B cell (primary cell): ENCODE measurements around the gene TAF1C.

Source experiments
- CTCF ChIP-seq: fragments of 200-600 bp; IDR thresholded peaks from one replicate; pipeline ENCODE4 v1.8.0; 2022; ENCODE audit warnings: antibody characterized with exemption, mild to moderate bottlenecking
- EZH2 ChIP-seq: IDR thresholded peaks from 2 replicates; pipeline ENCODE4 v1.6.1; 2012; ENCODE audit warnings: borderline replicate concordance, low read depth, mild to moderate bottlenecking, moderate library complexity, low read length; ENCODE audit not compliant: insufficient read depth, poor library complexity, severe bottlenecking

DNA sequence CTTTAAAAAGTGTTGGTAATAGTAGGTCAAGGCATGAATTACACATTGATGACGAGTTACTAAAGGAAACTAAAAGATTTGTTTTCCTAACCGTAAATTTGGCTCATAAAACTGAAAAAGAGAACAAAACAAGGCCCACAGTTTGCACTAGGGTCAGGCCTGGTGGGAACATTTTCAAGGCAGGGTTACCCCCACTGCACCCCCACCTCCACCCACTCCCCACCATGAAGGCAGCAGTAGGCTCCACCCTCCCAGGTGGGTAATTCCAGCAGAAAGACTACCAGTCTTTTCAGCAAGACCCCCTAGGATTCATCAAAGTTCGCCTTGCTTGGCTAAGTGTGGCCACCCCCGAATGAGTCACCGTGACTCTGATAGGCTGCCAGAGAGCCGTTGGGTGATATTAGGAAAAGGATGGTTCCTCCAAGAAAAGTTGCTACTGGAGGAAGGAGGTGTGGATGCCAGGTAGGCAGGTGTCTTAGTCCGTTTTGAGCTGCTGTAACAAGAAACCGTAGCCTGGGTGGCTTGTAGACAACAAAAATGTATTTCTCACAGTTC, 33.1 kb downstream of the TAF1C start:
- TF ChIP-seq EZH2 (no peak), CTCF (no peak)
